Stimulated activated CD8-positive, alpha-beta memory T cell treated with anti-CD3 and anti-CD28 coated beads, Interleukin-7, amount 100 ng/mL, for 1 hour (primary cell): ENCODE results near the gene DBNDD2.

ENCODE experiments used
- DNase-seq, 2 donors: peaks; one replicate each; pipeline ENCODE4 v3.0.0-alpha.2; 2020; ENCODE audit warnings: low read depth in 2 of 2

Gene DBNDD2, protein sequence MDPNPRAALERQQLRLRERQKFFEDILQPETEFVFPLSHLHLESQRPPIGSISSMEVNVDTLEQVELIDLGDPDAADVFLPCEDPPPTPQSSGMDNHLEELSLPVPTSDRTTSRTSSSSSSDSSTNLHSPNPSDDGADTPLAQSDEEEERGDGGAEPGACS

GRCh38 chr20:45407783-45408645 lies at the start of gene DBNDD2:
DBNDD2 (plus strand) TSS chr20:45408289; CDS start chr20:45408468, 179 bp downstream.
- no peak for DNase-seq

GRCh38 chr20:45359069-45359405 lies 49.1 kb upstream of the DBNDD2 start:
- no peak for DNase-seq

- DNase-seq = no peak
Observed at GRCh38 chr20:45359406-45360148, 48.5 kb upstream of the DBNDD2 start.

- no peak for DNase-seq
Observed at GRCh38 chr20:45361793-45362192, 46.3 kb upstream of the DBNDD2 start.

- DNase-seq = peak; percentile 97
Observed at GRCh38 chr20:45362804-45363610, 45.1 kb upstream of the DBNDD2 start, which contains the start of gene SYS1. SYS1 (plus strand) TSS chr20:45363156; CDS start chr20:45363532, 376 bp downstream.

DNA sequence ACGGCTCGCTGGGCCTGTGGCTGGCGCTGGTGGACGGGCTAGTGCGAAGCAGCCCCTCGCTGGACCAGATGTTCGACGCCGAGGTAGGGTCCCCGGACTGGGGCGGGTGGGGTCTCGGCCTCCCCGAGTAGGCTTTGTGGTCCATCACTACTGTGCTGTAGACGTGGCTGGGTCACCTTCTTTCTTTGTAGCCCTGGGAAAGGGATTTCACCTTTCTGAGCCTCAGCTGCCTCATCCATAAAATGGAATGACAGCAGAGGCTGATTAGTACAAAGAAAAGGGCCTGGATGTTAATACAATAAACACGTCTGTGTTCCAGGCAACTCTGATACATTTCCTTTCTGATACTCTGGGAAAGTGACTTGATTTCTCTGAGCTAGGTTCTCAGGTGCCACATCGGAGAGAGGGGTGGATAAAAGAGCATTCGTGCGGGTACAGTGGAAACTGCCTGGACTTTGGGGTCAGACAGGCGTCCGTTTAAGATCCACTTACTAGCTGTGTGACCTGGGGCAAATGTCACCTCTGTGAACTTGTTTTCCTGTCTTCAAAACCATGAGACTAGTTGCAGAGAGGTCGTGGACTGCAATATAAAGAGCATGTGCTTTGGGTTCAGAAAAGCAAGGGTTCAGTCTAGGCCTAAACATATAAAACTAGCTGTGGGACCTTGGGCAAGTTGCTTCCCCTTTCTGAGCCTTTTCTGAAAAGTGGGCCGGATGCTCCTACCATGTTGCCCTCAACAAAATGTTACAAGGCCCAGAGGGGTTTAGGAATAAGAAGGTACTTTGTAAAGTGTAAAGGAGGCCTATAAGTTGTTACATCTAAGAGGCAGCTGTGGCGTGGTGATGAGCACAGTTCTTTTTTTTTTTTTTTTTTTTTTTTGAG lies 44.2 kb upstream of the DBNDD2 start:
- no peak for DNase-seq

- DNase-seq = no peak
Observed at GRCh38 chr20:45365444-45365970, 42.6 kb upstream of the DBNDD2 start.

- DNase-seq = no peak
Observed at GRCh38 chr20:45366192-45366591, 41.9 kb upstream of the DBNDD2 start.

DNA sequence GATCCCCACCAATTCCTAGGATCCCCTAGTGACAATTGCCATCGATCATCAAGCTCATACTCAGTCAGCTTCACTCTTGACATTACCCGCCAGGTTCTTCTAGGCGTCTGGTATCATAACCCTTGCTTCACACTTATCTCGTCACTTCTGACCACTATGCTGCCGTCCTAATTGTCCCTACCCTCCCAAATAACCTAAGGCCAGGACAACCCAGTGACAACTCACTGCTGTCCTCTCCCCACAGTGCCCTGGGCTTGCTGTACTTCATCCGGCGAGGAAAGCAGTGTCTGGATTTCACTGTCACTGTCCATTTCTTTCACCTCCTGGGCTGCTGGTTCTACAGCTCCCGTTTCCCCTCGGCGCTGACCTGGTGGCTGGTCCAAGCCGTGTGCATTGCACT lies 41.5 kb upstream of the DBNDD2 start:
- DNase-seq = no peak

DNA sequence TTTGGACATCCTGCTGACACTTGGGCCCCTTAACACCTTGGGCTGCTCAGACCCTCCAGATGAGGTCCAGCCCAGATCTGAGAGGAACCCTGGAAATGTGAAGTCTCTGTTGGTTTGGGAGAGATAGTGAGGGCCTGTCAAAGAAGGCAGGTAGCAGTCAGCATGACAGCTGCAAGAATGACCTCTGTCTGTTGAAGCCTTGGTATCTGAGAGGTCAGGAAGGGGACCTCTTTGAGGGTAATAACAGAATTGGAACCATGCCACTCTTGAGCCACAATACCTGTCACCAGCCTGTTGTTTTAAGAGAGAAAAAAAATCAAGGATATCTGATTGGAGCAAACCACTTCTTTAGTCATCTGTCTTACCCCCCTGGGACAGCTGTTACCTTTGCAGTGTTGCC lies 41.0 kb upstream of the DBNDD2 start:
- no peak for DNase-seq

GRCh38 chr20:45368221-45368980 lies 39.7 kb upstream of the DBNDD2 start:
- no peak for DNase-seq

DNA sequence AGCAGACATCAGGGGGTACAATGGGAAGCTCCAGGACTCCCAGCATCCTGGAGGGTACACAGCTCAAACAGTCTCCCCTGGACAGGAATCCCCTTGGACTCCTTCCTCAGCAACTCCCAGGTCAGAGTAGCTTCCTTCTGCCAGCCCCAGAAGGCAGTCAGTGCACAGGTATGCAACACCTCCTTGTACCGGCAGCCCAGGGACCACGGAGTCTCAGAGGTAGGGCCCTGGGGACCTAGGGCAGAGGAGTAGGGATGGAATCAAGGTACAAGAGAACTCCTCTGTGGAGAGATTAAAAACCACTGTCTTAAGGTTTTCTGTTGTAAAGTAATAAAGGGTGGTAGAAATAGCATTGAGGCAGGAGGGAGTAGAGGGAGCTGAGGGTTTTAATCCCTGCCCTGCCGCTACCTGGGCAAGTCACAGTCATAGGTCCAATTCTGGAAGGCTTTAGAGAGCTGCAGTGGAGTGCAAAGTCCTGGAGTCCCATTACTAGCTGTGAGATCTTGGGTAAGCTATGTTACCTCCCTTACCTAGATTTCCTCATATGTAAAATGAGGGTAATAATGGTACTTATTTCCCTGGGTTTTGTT lies 37.4 kb upstream of the DBNDD2 start:
- no peak for DNase-seq

DNA sequence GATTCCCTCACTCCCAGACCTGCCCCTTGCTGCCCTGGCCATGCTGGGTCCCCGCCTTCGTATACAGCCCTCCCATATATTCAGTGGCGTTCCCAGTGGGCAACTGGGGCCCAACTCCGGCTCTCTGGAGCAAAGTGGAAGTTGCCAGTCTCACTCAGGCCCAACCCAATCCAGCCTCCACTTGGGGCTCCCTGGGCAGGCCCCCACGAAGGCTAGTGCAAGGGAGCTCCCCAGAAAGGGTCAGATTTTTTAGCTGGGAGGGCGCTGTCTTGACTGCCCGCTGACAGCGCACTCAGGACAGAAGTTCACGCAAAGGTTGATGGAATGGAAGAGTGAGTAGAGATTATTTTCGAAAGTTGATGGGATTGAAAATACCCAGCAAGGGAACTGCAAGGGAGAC lies 35.8 kb upstream of the DBNDD2 start:
- DNase-seq = no peak

DNA sequence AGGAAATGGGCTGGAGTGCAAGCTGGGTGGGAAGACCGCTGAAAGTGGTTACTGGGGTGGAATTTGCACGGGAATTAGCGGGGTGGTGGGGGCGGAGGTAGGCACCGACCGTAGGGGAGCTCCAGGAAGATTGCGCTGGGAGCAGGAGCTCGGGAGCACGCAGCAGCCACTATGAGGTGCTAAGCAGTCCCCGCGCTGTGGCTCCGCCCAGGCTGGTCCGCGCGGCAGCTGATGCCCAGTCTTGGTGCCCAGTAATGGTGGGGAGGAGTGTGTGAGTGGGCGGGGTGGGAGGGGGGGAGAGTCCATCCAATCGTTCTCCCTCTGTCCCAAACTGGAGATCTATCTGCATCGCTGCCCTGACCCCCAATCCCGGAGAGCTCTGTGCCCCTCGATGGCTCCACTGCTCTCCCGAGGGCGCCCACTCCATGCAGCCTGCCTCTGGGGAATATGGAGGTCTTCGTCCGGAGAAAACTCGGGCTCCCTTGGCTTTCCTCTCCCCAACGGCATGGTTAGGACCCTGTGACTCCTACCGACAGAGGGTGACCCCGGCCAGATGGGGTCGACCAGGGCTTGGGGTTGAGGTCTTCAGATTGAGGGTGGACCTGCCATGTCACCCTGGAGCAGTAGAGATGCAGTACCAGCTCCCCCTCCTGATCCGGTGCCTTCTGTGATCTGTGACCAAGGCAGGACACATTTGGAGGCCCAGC lies 35.3 kb upstream of the DBNDD2 start:
- no peak for DNase-seq

DNA sequence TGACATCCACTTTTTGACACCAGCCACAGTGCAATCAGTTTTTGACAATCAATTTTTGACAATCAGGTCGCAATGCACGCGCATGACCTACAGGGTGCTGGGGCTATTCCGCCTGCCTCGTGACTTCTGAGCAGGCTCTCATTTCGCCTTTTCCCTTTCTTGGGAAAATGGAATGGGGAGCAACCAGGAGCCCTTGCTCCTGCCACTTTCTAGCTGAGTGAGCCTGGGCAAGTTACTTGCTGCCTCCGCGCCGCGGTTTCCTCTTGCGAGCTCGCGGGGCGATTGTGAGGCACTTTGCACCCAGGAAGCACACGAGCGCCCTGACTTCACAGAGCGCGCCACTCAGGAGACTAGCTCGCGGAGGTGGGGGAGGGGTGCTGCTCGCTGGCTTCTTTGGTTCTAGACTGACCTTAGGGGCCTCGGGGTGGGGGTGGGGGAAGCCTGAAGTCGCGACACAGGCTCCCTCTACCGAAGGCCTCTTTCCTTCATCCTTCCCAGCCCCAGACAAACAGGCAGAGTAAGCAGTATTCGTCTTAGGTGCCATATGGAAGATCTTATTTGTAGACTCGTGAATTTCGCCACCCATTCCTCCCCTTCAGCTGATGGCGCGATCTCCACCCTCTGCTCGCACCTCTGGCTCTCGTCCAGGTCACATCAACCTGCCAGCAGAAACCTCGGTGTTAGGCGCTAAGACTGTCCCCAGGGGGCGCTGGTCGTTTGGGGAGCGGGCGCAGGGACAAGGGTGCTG lies 34.6 kb upstream of the DBNDD2 start:
- peak; percentile 79 to 87 for DNase-seq

GRCh38 chr20:45374101-45374467 lies 34.0 kb upstream of the DBNDD2 start:
- no peak for DNase-seq

GRCh38 chr20:45374966-45375365 lies 33.1 kb upstream of the DBNDD2 start:
- no peak for DNase-seq

DNA sequence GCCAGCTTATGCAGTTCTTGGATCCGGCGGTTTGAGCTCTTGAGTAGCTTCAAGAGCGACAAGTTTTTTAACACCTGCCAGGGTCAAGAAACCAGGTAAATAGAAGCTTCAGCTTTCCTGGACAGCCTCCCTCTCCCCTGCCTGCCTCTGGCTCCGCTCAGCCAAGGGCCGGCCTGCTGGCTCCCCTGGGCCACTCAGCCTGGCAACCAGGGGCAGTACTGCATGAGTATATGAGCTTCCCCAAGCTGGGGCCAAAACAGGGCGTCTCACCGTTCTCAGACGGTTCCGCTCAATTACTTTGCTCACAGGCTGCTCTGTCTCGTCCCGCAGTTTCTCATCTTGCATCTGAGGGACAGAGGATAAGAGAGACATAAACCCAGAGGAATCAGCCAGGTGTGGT lies 30.8 kb upstream of the DBNDD2 start:
- no peak for DNase-seq
